HEK293 (cell line): ENCODE results near the gene CRISP1.

Experiments used
- CTCF ChIA-PET: fragments of 350-600 bp; formaldehyde crosslinking; extraction: SDS; loops from one replicate; lab custom pipeline; 2021; ENCODE audit warnings: antibody characterized with exemption; lab: Yijun Ruan, JAX
- POLR2A ChIA-PET: fragments of 300-600 bp; formaldehyde crosslinking; extraction: SDS; loops from one replicate; lab custom pipeline; 2020; ENCODE audit warnings: antibody characterized with exemption, inconsistent platforms; lab: Yijun Ruan, JAX
- H3K27ac ChIP-seq: fragments of 200-500 bp; sonication (Bioruptor generic); 2 replicates; pipeline ENCODE4 v1.5.1; 2014; ENCODE audit warnings: low read depth, low read length, control low read depth, inconsistent platforms; ENCODE audit errors: extremely low read depth
- H3K36me3 ChIP-seq, 2 experiments: fragments of 200-500 bp in 1 of 2; sonication (Bioruptor generic) in 1 of 2; 1 replicate in 1 of 2; 2 replicates in 1 of 2; pipeline ENCODE4 v1.5.1; 2014 to 2017; ENCODE audit warnings: inconsistent platforms in 2 of 2, low read length in 2 of 2; ENCODE audit not compliant: control insufficient read depth in 2 of 2, insufficient read depth in 1 of 2
- H3K4me1 ChIP-seq: fragments of 200-500 bp; sonication (Bioruptor generic); 2 replicates; pipeline ENCODE4 v1.5.1; 2014; ENCODE audit warnings: mild to moderate bottlenecking, low read length, inconsistent platforms; ENCODE audit not compliant: control insufficient read depth, insufficient read depth
- H3K4me3 ChIP-seq: 2 replicates; pipeline ENCODE4 v1.5.1; 2011; ENCODE audit warnings: low read depth, mild to moderate bottlenecking, control low read depth, low read length, moderate library complexity
- H3K9me3 ChIP-seq: fragments of 200-500 bp; sonication (Bioruptor generic); 2 replicates; pipeline ENCODE4 v1.5.1; 2014; ENCODE audit warnings: low read depth, low read length, inconsistent platforms; ENCODE audit not compliant: control insufficient read depth, insufficient read depth
- GLI4 ChIP-seq: fragments of 450-650 bp; formaldehyde crosslinking; IDR thresholded peaks from 2 replicates; pipeline ENCODE4 v1.5.1; 2016; ENCODE audit warnings: missing biosample characterization, missing genetic modification characterization
- OVOL3 ChIP-seq: fragments of 450-650 bp; formaldehyde crosslinking; IDR thresholded peaks from 2 replicates; pipeline ENCODE4 v1.5.1; 2016; ENCODE audit warnings: missing biosample characterization, missing genetic modification characterization
- TCF7L2 ChIP-seq: IDR thresholded peaks from 2 replicates; pipeline ENCODE4 v1.6.1; 2011; ENCODE audit warnings: low read depth, mild to moderate bottlenecking, inconsistent platforms, low read length, moderate library complexity, borderline replicate concordance
- ZBTB17 ChIP-seq: fragments of 450-650 bp; formaldehyde crosslinking; IDR thresholded peaks from 2 replicates; pipeline ENCODE4 v1.5.1; 2016; ENCODE audit warnings: missing biosample characterization, missing genetic modification characterization
- ZNF132 ChIP-seq: fragments of 450-650 bp; formaldehyde crosslinking; IDR thresholded peaks from 2 replicates; pipeline ENCODE4 v1.5.1; 2017; ENCODE audit warnings: missing biosample characterization, missing genetic modification characterization, borderline replicate concordance
- ZNF133 ChIP-seq: fragments of 450-650 bp; formaldehyde crosslinking; IDR thresholded peaks from 2 replicates; pipeline ENCODE4 v1.5.1; 2016; ENCODE audit warnings: missing biosample characterization, missing genetic modification characterization
- ZNF19 ChIP-seq: fragments of 450-650 bp; formaldehyde crosslinking; IDR thresholded peaks from 2 replicates; pipeline ENCODE4; 2016; ENCODE audit warnings: missing biosample characterization, missing genetic modification characterization, low read depth
- ZNF26 ChIP-seq: fragments of 450-650 bp; formaldehyde crosslinking; IDR thresholded peaks from 2 replicates; pipeline ENCODE4 v1.5.1; 2016; ENCODE audit warnings: missing biosample characterization, missing genetic modification characterization
- ZNF48 ChIP-seq: fragments of 450-650 bp; formaldehyde crosslinking; IDR thresholded peaks from 2 replicates; pipeline ENCODE4 v1.5.1; 2016; ENCODE audit warnings: missing biosample characterization, missing genetic modification characterization
- ZNF544 ChIP-seq: fragments of 450-650 bp; formaldehyde crosslinking; IDR thresholded peaks from 2 replicates; pipeline ENCODE4 v1.5.0; 2017; ENCODE audit warnings: missing biosample characterization, missing genetic modification characterization
- ZNF558 ChIP-seq: fragments of 450-650 bp; formaldehyde crosslinking; IDR thresholded peaks from 2 replicates; pipeline ENCODE4 v1.5.1; 2016; ENCODE audit warnings: missing biosample characterization, missing genetic modification characterization
- ZNF560 ChIP-seq: fragments of 450-650 bp; formaldehyde crosslinking; IDR thresholded peaks from 2 replicates; pipeline ENCODE4 v1.5.1; 2017; ENCODE audit warnings: missing biosample characterization, missing genetic modification characterization, borderline replicate concordance
- ZNF629 ChIP-seq: fragments of 450-650 bp; formaldehyde crosslinking; IDR thresholded peaks from 2 replicates; pipeline ENCODE4 v1.5.1; 2017; ENCODE audit warnings: missing biosample characterization, missing genetic modification characterization
- ZNF677 ChIP-seq: fragments of 450-650 bp; IDR thresholded peaks from 2 replicates; pipeline ENCODE4 v1.5.0; 2018; ENCODE audit warnings: missing biosample characterization, mild to moderate bottlenecking, missing genetic modification characterization, moderate library complexity
- ZNF791 ChIP-seq: fragments of 450-650 bp; formaldehyde crosslinking; IDR thresholded peaks from 2 replicates; pipeline ENCODE4 v1.5.1; 2016; ENCODE audit warnings: missing biosample characterization, missing genetic modification characterization
- TF ChIP-seq, protein P1 (sequence below): fragments of 450-650 bp; formaldehyde crosslinking; IDR thresholded peaks from 2 replicates; pipeline ENCODE4 v1.5.1; 2017; ENCODE audit warnings: missing biosample characterization, missing genetic modification characterization

CRISP1 gene

GRCh38 chr6:49909563-49909962 lies 43.2 kb upstream of the CRISP1 start:
- Histone ChIP-seq H3K4me1 (no peaks in the 10 kb centered on the region), H3K27ac (no peak overlapping the region), H3K36me3 (no peaks in the 10 kb centered on the region), H3K9me3 (no peaks in the 10 kb centered on the region), H3K4me3 (no peak overlapping the region)
- no peak for TF ChIP-seq ZNF558 (tag by site-specific recombination)
- no peak for TF ChIP-seq ZNF677 (tag by site-specific recombination)
- no peak for TF ChIP-seq ZNF133 (tag by site-specific recombination)
- CTCF ChIA-PET, result interaction anchor here (0.6 kb wide), 1 partner anchor 79 kb away, joined by 3 read pairs; no protein-coding TSS in a partner anchor
- POLR2A ChIA-PET, result no interaction called here

- no peak overlapping the region for H3K4me3 ChIP-seq
- no peaks in the 10 kb centered on the region for H3K9me3 ChIP-seq
- no peaks in the 10 kb centered on the region for H3K36me3 ChIP-seq
- H3K4me1 ChIP-seq, result no peaks in the 10 kb centered on the region
- ChIA-PET CTCF (no interaction called here), POLR2A (no interaction called here)
- H3K27ac ChIP-seq, result no peak overlapping the region
- TF ChIP-seq ZNF19 (tag by site-specific recombination) (no peak), OVOL3 (tag by site-specific recombination) (no peak), ZNF544 (tag by site-specific recombination) (no peak), GLI4 (tag by site-specific recombination) (no peak)
These were observed 40.2 kb upstream of the CRISP1 start for GRCh38 chr6:49906526-49906925.

DNA sequence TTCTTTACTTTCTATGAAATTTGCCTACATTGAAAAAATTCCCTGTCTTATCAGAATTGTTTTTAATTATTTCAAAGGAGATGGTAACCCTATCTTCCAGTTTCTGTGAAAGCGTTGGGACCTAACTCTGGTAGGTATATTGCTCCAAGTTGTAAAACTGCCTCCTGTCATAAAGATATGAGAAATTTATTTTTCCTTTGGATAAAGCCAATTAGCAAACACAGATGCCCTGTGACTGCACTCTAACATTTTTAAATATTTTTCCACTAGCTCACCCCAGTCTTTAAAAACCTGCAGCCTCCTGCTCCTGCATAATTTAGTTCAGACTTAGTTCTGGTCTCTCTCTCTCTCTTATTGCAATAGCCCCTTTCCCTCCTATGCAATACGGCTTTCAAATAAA lies 39.0 kb upstream of the CRISP1 start:
- H3K36me3 ChIP-seq, result no peaks in the 10 kb centered on the region
- H3K9me3 ChIP-seq, result no peaks in the 10 kb centered on the region
- H3K4me3 ChIP-seq, result no peak overlapping the region
- TF ChIP-seq ZNF791 (tag by site-specific recombination) (no peak), TCF7L2 (peak; percentile 48; the same call in 1 of the 2 replicates), ZNF26 (tag by site-specific recombination) (no peak)
- no peak overlapping the region for H3K27ac ChIP-seq
- POLR2A ChIA-PET, result no interaction called here
- H3K4me1 ChIP-seq, result no peaks in the 10 kb centered on the region
- CTCF ChIA-PET, result interaction anchor here (0.7 kb wide), 1 partner anchor 495 kb away, joined by 4 read pairs; no protein-coding TSS in a partner anchor

DNA sequence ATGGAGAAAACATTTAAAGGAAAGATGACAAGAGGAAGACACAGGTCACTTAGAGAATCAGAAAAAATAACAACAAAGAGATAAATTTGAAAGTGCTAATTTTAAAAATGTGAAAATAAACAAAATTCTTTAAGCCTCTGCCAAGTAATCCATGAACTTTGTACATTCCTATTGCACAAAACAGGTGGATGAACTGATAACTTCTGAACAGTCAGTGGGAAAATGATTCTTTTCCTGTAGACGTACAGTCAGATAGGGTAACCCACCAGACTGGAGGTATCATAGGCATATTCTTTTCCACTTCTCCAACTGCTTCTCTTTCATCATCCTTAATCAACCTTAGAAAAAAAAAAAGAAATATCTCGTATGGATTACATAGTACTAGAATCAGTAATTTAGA lies 36.5 kb upstream of the CRISP1 start:
- no peaks in the 10 kb centered on the region for H3K4me1 ChIP-seq
- H3K36me3 ChIP-seq, result no peaks in the 10 kb centered on the region
- POLR2A ChIA-PET, result no interaction called here
- no peak overlapping the region for H3K27ac ChIP-seq
- TF ChIP-seq ZNF48 (tag by site-specific recombination), result no peak
- TF ChIP-seq ZBTB17 (tag by site-specific recombination), result no peak
- TF ChIP-seq ZNF132 (tag by site-specific recombination), result no peak
- no peak for TF ChIP-seq ZNF560 (tag by site-specific recombination)
- TF ChIP-seq, protein P1, sequence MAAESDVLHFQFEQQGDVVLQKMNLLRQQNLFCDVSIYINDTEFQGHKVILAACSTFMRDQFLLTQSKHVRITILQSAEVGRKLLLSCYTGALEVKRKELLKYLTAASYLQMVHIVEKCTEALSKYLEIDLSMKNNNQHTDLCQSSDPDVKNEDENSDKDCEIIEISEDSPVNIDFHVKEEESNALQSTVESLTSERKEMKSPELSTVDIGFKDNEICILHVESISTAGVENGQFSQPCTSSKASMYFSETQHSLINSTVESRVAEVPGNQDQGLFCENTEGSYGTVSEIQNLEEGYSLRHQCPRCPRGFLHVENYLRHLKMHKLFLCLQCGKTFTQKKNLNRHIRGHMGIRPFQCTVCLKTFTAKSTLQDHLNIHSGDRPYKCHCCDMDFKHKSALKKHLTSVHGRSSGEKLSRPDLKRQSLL, result no peak
- TF ChIP-seq ZNF629, result no peak
- no peak for TF ChIP-seq ZNF791 (tag by site-specific recombination)
- H3K4me3 ChIP-seq, result no peak overlapping the region
- CTCF ChIA-PET, result interaction anchor here (0.7 kb wide), 1 partner anchor 390 kb away, joined by 4 read pairs; no protein-coding TSS in a partner anchor
- no peaks in the 10 kb centered on the region for H3K9me3 ChIP-seq
